ENCODE results near the gene LHCGR.

DNA sequence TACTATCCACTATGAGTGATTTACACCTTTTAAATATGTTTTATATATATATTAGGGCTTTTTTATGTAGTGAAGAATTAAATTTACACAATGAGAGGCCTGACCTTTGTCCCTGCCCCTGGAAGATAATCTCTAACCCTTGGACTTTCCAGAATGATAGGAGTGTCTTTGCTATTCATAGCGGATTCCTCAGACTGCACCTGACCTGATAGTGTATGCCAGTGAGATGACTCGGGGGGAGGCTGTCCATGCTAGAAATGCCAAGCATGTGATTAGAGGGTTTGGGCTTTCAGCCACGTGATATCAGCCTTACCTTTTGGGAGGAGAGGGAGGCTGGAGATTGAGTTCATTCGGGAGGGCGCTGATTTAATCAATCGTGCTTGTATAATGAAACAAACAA, 44.1 kb upstream of the LHCGR start:
- TF ChIP-seq, protein P1, sequence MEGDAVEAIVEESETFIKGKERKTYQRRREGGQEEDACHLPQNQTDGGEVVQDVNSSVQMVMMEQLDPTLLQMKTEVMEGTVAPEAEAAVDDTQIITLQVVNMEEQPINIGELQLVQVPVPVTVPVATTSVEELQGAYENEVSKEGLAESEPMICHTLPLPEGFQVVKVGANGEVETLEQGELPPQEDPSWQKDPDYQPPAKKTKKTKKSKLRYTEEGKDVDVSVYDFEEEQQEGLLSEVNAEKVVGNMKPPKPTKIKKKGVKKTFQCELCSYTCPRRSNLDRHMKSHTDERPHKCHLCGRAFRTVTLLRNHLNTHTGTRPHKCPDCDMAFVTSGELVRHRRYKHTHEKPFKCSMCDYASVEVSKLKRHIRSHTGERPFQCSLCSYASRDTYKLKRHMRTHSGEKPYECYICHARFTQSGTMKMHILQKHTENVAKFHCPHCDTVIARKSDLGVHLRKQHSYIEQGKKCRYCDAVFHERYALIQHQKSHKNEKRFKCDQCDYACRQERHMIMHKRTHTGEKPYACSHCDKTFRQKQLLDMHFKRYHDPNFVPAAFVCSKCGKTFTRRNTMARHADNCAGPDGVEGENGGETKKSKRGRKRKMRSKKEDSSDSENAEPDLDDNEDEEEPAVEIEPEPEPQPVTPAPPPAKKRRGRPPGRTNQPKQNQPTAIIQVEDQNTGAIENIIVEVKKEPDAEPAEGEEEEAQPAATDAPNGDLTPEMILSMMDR (conservative IDR thresholded peaks at IDR 0.05 in 1 of 2, IDR thresholded peaks at IDR 0.05 in 1 of 2; ENCODE audit: extremely low read depth in 1 of 2, insufficient read depth in 1 of 2, low read depth in 1 of 2, low read length in 2 of 2), result no peak
- TF ChIP-seq EZH2 (IDR thresholded peaks at IDR 0.05; ENCODE audit: borderline replicate concordance, low read length), result no peak
